ENCODE data around the gene GNAI1. TPM values are rescaled to one million over a fixed set of nuclear protein-coding genes. Genes with fewer than 3 reads are reported as not detected.
"Not testable (repeated sequence)": the region's sequence is repeated elsewhere in the genome, so short reads cannot be mapped to it uniquely, and the experiment has no call there.

The GNAI1 gene
- polyA plus RNA-seq, 1 donor = 112 TPM

DNA sequence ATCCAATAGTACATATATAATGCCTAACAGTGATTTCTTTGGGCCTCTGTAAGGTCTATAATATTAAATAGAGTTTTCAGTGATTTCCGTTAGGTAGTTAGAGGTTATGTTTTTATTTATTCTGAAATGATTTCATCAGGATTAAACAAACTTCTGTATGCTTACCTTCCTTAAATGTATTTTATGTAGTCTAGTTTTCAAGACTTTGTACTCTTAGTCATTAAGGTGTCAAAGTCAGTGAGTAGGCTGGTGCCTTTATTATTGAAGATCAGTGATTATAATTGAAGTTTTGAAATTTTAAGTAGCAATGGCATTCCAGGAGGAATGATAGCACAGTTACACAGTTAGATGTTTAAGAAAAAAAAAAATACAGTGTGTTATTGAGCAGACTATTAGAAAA, 20.7 kb downstream of the GNAI1 start:
- DNase-seq = no peak

DNA sequence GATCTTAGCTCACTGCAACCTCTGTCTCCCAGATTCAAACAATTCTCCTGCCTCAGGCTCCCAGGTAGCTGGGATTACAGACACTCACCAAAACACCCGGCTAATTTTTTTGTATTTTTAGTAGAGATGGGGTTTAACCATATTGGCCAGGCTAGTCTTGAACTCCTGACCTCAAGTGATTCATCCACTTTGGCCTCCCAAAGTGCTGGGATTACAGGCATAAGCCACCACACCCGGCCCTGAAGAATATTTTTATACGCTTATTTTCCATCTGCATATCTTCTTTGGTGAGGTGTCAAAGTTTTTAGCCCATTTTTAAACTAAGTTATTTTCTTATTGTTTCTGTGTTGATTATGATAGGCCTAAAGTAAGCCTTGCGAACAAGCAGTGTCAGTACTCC, 23.1 kb downstream of the GNAI1 start:
- not testable (repeated sequence) for DNase-seq

DNA sequence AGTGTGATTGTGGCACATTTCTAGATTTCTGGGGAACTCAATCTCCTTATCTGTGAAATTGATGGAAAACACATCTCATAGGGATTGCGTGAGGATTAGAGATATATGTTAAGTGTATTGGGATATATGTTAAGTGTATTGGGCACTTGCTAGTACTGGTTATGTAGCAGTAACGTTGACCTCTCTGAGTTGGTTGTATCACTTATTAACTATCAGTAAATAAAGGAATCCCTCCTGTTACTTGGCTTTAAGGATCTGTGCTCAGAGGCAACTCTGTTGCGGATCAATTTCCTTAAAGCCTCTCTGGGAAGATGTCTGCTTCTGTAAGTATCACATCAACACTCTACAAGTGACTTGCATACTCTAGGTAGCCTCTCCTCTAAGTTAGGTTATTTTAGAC, 25.2 kb downstream of the GNAI1 start:
- no peak for DNase-seq

DNA sequence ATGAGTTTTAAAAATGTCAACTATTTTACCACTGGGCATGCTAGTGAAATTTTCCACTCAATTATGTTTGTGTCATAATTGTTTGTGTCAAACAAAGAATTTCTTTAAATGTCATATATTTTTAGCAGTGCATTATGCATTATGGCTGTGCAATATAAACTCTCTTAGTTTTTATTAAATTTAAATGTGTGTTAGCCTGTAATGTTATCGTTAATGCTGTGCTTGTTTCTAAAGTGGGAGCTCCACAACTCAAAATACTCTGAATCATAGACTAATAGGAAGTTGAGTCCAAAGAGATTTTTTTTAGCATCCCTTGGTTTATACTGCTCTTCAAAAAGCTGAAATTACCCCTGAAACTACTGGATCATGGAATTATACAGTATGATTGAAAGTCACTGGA, 26.8 kb downstream of the GNAI1 start:
- no peak for DNase-seq

DNA sequence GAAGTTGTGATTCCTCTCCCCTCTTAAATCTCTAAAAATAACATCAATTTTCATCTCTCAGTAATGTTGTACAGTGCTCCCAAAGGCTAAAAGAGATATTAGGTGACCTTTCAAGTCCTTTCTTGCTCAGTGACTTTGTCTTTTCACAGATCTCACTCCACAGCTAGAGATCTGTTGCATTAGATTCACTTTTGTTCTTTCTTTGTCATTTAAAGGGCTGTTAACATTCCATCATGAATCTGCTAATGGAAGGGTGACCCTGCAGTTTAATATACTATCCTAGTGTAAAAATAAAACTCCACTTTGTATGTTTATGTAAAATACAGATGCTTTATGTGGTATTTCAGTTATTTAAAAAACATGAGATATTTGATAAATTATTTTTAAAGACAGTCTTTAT, 30.5 kb downstream of the GNAI1 start:
- DNase-seq = no peak

DNA sequence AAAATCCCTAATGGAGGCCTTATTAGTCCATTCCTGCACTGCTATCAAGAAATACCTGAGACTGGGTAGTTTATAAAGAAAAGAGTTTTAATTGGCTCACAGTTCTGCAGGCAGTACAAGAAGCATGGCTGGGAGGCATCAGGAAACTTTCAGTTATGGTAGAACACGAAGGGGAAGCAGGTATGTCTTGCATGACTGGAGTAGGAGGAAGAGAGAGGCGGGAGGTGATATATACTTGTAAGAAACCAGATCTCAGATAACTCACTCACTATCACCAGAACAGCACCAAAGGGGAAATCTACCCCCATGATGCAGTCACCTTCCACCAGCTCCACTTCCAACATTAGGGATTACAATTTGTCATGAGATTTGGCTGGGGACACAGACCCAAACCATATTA, 35.8 kb downstream of the GNAI1 start:
- DNase-seq = no peak

DNA sequence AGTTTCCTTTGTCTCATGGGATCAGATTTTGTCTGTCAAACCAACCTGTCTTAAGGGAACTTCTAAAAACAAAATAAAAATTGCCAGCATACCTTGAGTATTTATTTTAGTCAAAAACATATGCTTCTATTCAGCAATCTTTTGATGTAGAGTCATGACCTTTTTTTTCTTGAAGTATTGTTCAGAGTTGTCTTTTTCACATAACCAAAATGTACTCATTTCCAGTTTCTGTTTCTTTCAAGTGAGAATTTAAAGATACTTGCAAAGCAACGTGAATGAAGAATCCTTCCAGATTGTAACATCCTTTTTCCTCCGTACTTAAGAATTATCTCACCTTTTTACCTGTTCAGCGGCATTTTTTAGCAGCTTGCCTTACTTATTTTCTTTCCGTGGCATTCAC, 37.8 kb downstream of the GNAI1 start:
- no peak for DNase-seq

DNA sequence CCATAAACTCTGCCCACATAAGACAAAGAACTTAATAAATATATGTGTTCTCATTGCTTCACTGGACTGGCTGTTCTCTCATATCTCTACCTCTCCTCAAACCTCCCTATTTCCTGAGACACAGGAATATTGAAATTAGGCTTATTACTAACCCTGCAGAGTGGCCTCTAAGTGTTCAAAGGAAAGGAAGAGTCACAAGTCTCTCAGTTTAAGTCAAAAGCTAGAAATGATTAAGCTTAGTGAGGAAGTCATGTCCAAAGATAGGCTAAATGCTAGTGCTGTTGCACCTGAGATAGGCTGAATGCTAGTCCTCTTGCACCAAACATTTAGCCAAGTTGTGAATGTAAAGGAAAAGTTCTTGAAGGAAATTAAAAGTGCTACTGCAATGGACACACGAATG, 41.1 kb downstream of the GNAI1 start:
- DNase-seq = no peak

DNA sequence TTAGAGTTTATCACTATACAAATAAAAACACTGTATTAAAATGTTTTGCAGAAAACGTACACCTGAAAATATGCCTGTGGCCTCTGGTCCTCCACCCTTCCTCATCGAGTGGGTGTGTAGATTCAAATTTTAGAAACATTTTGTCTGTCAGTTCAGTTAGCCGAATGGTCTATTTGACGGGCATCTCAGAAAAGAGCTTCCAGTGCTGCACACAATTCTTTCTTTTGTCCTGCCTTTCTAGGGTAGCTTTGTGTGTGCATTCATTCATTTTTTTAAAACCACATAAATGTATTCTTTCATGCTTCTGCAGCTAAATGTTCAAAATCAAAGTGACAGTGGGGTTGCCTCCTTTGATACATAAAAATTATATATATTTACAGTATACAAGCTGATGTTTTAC, 46.8 kb downstream of the GNAI1 start:
- no peak for DNase-seq

DNA sequence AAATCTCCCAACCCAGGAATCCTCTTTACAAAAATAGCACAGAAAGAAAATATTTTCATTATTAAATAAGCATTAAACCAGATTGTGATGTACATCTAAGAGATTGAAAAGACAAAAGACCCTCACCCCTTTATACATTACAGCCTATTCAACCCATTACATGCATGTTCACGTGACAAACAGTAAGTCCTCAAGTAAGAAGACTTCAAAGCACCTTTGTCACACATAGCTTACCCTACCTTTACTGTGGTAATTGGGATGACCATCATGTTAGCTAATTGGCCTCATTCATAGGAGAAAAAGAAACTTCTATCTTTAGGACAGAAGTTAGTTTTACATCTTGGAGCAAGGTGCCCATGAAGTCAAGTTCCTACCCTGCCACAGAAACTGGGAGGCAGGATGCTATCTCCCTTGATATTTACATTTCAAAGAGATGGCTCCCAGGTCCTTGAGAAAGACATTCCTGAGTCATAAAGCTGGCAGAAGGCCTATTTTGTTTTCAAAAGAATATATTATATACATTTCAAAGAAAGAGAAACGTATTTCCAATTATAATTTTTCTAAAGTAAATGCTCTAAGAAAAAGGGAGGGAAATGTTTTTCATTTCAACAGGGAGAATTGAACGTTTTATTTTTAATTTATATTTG, 48.1 kb downstream of the GNAI1 start:
- DNase-seq = no peak

DNA sequence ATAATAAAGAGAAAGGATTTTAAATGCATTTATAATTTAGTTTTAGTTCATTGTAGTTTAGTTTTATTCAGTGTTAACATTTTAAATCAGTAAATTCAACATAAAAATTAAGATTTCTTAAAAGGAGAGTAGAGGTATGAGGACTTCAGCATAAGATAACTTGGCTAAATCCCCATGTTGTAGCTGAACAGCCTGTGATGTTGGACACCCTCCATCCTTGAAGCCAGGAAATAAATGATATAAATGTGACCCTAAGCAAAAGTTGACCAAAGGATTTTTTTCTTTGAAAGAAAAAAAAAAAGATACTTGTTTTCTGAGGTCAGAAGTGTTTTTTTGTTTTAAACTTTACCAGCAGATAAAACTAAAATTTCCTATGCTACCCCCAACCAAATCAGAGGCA, 48.7 kb downstream of the GNAI1 start:
- DNase-seq = no peak

DNA sequence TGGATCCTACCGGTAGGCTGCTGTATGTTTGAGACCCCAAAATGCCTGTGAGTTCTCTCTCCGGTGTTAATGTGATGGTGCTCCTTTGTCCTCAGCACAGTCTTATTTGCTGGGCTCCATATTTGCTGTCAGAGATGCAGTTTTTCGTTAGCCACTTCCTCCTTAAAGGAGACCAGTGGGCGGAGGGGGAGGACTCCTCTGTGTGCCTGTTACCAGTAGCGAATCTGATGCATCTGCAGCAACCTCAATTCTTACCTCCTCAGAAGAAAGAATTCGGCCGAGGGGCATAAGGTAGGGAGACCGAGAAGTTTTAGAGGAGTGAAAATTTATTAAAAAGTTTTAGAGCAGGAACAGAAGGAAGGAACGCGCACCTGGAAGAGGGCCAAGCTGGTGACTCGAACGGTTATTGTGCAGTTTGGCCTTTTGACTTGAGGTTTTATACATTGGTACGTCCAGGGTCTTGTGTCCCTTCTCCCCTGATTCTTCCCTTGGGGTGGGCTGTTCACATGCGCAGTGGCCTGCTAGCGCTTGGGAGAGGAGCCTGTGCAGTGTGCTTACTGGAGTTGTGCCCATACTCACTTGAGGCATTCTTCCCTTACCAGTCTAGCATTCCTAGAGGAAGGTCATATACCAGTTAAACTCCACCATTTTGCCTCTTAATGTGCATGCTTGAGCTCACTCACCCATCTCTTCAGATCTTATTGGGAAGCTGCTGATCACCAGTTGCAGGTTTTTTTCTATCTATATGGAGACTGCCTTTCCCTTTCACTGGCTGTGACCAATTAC, 49.5 kb downstream of the GNAI1 start:
- DNase-seq = no peak

DNA sequence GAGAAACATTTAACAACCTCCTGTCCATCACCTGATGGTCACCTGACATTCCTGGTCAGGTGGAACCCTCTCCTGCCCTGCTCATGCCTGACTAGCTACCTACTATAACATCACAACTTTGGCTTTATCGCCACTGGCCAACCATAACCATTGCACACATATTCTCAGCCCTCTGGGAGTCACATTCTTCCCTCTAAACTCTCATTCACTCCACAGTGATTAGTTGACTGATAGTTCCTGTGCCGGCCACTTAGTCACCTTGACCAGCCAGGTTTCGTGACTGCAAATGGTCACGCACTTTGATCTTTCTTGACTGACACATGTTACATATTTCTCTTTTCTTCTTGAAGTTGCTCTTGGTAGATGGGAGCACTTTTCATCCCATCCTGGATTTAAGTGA, 50.1 kb downstream of the GNAI1 start:
- no peak for DNase-seq

DNA sequence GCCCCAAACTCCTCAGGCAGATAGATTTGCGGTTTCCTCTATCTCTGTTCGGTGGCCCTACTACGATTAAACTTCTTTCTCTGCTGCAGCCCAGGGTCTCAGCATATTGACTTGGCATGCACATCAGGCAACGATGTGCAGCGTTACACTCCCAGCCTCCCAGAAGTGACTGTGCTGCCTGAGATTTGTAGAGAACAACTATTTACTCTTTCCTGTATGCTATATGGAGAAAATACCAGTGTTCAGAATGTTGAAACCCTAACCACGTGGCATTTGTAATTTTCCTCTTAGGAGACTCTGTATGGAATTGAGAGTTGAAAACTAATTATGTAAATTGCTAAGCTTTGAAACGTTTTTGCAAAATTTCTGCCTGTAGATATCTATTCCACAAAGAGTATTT, 50.9 kb downstream of the GNAI1 start:
- DNase-seq = no peak

DNA sequence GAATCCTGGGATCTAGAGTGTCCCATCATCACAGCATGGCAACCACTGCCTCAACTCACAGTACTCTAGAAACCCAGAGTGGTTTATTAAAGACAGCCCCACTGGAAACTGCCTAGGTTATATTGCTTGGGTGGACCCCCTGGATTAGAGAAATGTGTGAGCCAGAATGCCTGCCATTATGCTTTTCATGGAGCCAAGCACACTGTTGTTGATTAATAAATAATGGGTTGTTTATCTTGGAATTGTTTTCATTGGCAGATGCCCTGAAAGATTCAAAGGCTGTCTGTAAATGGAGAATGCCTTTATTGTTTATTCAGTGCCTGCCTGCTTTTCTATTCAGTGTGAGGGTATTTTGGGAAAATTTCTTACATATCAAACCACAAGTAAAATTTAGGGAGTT, 52.1 kb downstream of the GNAI1 start:
- DNase-seq = no peak

DNA sequence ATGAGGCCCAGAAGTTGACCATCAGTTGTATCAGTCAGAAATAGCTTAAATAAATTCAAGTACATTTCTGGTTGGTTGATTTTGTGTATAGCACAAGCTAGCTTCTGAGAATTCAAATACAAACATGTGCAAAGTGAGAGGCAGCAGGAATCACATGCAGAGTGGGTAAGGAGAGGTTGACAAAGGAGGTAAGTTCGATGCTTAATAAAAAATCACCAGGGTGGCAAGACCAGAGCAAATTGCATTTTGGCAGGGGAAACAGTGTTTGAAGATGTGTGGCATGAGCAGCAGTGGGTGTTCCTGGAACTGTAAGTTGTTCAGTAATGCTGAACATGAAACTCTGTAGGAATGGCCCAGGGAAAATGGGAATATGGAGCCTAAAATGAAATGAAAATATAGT, 52.6 kb downstream of the GNAI1 start:
- DNase-seq = no peak

DNA sequence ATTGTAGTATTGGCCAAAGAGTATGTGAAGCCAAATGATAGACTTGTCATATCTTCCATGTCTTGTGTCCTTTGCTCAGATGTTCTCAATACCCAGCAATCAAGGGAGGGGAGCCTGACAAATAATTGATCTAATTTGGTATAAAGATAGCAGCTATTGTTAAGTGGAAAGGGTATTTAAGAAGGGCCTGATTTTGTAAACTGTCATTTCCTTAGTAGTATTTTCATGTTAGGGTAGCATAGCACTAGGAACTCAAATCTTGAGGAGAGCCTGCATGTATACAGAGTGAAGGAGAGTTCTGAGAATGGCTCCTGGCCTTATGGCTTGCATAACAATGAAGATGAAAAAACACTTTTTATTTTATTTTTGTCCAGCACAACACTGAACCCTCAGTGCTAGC, 53.1 kb downstream of the GNAI1 start:
- DNase-seq = no peak

DNA sequence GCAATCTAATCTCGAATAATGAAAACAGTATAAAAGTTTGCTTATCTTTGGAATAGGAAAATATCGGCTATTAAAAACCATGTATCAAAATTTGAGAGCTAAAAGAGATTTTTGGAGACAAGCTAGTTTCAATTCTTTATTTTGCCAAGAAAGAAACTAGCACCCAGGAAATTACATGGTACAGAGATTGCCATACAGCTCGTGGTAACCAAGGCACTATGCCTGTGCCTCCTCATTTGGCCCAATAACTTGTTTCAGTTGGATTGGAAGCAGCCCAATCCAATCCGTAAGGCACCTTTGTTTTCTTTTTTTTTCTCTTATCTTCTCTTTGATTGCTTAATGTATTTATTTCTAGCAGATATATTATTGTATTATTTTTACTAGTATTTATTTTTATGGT, 55.0 kb downstream of the GNAI1 start:
- no peak for DNase-seq

DNA sequence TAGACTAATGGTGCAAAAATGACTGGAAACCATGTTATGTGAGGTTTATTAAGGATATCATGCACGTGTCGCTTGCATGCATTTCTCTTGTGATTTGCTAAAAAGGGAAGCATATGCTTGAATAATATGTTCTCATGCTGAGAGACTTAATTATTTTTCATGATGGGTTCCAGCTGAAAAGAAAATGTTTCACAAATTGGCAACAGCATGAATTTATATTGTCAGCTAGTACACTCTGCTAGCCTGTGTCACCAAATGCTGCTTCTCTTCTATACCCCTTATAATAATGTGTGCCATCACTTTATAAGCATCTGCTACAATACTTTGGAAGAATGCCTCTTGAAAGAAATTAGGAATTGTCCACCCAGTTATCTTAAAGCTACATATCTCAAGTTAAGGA, 63.0 kb downstream of the GNAI1 start:
- no peak for DNase-seq

DNA sequence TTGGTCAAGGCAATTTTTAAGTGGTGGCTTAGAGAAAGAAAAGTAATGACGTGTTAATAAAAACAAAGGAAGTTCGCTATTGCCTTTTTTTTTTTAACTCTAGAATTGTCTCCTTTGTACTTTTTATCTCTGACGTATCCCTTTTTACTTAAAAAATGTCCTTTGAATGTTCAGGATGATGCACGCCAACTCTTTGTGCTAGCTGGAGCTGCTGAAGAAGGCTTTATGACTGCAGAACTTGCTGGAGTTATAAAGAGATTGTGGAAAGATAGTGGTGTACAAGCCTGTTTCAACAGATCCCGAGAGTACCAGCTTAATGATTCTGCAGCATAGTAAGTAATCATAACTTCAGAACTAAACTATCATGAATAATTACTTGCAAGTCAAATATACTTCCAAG, 64.4 kb downstream of the GNAI1 start:
- no peak for DNase-seq

DNA sequence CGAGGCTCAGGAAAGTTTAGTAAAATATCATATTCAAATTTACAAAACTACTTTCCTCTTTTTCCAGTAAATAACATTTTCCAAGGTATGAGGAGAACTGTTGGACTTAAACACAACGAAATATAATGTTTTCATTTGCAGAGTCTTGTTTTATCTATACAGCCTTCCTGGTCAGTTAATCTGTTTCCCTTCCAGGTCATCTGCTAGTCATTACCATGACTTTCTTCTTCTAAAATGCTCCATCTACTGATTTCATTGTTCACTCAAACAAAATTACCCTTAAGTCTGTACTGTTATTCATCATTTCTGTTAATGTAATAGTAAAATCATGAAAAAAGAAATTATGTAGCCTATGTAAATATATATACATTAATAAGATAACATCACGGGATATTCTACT, 69.8 kb downstream of the GNAI1 start:
- no peak for DNase-seq

DNA sequence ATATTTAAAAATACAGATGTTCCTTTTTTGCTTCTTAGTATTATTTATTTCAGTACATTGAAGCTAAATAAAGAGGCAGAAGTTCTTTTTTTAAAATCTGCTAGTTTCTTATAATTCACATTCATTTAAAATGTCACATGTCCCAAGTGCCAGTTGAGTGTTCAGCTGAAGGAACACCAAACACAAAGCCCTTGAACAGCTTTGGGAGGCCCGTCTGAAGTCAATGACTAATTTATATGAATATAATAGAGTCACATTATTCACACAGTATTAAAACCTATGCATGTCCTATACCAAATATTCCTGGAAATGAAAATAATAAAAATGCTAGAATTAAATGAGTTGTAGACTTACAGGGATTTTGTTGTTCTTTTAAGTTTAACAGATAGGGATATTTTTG, 70.3 kb downstream of the GNAI1 start:
- no peak for DNase-seq

DNA sequence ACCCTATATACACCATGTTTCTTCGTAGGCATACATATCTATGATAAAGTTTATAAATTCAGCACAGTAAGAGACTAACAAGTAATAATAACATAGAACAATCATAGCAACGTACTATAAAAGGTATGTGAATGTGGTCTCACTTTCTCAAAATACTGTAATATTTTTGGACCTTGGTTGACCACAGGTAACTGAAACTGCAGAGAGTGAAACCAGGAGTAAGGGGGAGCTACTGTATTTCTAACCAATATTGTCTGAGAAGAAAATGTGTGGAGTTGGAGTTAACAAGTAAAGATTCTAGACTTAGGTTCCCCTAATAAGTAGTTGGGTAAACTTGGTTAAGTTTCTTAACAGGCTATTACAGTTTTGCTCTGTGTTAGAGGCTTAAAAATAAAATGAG, 72.1 kb downstream of the GNAI1 start:
- no peak for DNase-seq

DNA sequence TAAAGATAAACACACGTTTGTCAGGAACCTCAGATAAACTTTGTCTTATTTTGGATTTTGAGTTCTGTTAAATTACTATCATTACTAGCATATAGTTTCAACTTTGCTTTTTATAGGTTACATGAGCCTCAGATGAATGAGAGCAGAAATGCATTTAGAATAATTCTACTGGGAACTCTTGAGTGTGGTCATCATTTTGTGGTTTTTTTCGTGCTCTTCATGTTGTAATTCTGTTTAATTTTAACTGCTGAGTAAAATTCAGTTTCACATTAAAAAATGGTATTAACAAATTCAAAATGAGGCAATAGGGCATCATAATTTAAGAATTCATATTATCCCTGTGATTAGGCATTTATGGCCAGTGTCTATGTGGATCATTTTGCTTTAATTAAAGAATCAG, 72.9 kb downstream of the GNAI1 start:
- DNase-seq = no peak
